ENCODE data around the gene C14orf180. TPM values are rescaled to one million over a fixed set of nuclear protein-coding genes. Genes with fewer than 3 reads are reported as not detected.

The C14orf180 gene
- not detected for total RNA-seq

DNA sequence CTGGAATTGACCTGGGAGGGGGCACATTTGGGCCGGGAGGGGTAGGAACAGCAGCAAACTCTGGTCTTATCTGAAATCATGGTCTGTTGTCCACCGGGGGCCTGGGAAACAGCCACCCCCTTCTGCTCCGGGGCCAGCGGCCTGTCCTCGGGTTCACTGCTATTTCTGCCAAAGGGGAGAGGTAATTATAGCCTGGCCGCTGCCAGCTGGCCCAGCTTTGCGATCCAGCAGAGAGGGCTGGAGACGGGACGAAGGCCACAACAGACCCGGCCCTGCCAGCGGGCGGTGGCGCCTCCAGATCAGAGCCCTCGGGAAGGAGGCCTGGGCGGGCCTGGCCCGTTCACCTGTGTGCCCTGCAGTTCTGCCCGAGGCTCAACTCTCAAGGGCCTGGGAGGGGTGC, at the start of gene C14orf180:
C14orf180 (plus strand) TSS at position 258 of the 400 bp plus-strand sequence. CDS start 6,667 bp downstream, outside the sequence.
- CTCF ChIA-PET = no interaction called here
- intact Hi-C loops (cut with micrococcal nuclease) = no loop called here
- Mint-ChIP-seq H3K4me1 (ENCODE audit: low read depth) (no peaks in the 10 kb centered on the region), H3K27ac (no peak within 1 kb of the TSS), H3K36me3 (ENCODE audit: low read depth) (no peaks in the 10 kb centered on the region), H3K4me3 (no peak within 1 kb of the TSS), H3K27me3 (ENCODE audit: low read depth) (no peaks in the 10 kb centered on the region), H3K9me3 (no peaks in the 10 kb centered on the region)
- DNase-seq = no peak

- Mint-ChIP-seq H3K36me3 (ENCODE audit: low read depth) (no peaks in the 10 kb centered on the region), H3K27ac (no peak overlapping the region), H3K27me3 (ENCODE audit: low read depth) (peaks cover 9% of the 10 kb centered on the region), H3K4me1 (ENCODE audit: low read depth) (peaks cover 5% of the 10 kb centered on the region), H3K9me3 (peaks cover 20% of the 10 kb centered on the region), H3K4me3 (no peak overlapping the region)
- no peak for DNase-seq
- CTCF ChIA-PET = no interaction called here
- intact Hi-C loops (cut with micrococcal nuclease) = no loop called here
Measured at GRCh38 chr14:104530646-104531045, 48.9 kb upstream of the C14orf180 start.

DNA sequence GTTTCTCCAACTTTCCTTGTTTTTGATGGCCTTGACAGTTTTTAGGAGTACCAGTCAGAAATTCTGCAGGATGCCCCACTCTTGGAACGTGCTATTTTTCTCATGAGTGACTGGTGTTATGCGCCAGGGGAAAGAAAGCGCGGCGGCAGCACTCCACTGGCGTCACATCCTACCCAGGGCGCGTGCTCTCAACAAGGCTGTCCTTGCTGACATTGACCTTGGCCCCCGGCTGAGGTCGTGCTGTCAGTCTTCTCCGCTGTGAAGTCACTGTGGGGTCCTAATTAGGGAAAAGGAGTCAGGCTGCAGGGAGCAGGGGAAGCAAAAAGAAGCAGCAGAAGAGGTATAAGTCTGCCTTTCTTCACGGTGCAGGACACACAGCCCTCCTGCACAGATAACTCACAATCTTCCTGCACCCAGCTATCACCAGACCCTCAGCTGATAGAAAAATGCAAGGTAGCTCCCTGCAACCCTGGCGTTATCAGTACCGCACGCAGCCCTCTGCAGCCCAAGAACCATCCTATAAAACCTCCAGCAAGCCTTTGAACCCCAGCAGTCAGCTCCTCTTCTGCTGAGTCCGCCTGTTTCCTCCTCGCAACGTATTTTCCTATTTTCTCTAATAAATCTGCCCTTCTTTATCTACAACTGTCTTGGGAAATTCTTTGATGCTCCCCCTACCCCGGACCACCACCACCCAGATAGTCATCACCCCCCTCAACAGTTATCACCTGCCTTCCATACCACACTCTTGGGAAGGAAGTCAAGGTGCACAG, 48.0 kb upstream of the C14orf180 start:
- CTCF ChIA-PET = no interaction called here
- intact Hi-C loops (cut with micrococcal nuclease) = no loop called here
- H3K36me3 Mint-ChIP-seq (ENCODE audit: low read depth) = no peaks in the 10 kb centered on the region
- DNase-seq = no peak
- H3K4me3 Mint-ChIP-seq = no peak overlapping the region
- H3K27me3 Mint-ChIP-seq (ENCODE audit: low read depth) = peaks cover 10% of the 10 kb centered on the region
- H3K4me1 Mint-ChIP-seq (ENCODE audit: low read depth) = peaks cover 5% of the 10 kb centered on the region
- H3K9me3 Mint-ChIP-seq = peaks cover 20% of the 10 kb centered on the region
- no peak overlapping the region for H3K27ac Mint-ChIP-seq

DNA sequence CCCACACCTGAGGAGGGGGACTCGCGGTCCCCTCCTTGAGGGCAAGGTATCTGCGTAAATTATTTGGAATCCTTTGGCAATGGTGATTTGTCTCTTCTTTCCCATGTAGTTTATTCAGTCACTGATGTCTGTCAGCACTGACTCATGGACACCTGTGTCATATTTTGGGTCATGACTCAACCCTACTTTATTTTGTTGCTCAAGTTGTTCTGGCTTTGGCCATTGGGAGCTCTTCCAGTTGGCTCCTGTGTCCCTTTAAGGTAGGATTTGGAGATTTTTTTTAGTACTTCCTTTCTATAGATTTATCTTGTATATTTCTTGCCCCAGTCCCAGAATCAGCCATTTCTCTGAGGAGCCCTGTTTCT, 47.4 kb upstream of the C14orf180 start:
- Mint-ChIP-seq H3K4me1 (ENCODE audit: low read depth) (peaks cover 5% of the 10 kb centered on the region), H3K4me3 (no peak overlapping the region), H3K27ac (no peak overlapping the region), H3K9me3 (peaks cover 14% of the 10 kb centered on the region), H3K27me3 (ENCODE audit: low read depth) (peaks cover 12% of the 10 kb centered on the region), H3K36me3 (ENCODE audit: low read depth) (no peaks in the 10 kb centered on the region)
- CTCF ChIA-PET = no interaction called here
- intact Hi-C loops (cut with micrococcal nuclease) = no loop called here
- DNase-seq = no peak

DNA sequence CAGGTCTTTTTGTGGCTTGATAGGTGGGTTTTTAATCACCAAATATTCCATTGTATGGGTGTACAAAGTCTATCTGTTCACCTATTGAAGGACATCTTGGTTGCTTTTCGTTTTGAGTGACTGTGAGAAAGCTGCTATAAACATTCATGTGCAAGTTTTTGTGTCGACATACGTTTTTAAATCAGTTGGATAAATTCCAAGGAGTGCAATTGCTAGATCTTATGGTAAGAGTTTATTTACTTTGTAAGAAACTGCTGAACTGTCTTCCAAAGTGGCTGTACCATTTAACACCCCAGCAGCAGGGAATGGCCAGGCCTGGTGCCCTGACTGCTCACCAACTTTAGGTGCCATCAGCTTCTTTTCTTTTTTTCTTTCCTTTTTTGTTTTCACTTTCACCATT, 45.5 kb upstream of the C14orf180 start:
- Mint-ChIP-seq H3K36me3 (ENCODE audit: low read depth) (no peaks in the 10 kb centered on the region), H3K4me1 (ENCODE audit: low read depth) (peaks cover 2% of the 10 kb centered on the region), H3K4me3 (no peak overlapping the region), H3K27me3 (ENCODE audit: low read depth) (peaks cover 12% of the 10 kb centered on the region), H3K27ac (no peak overlapping the region), H3K9me3 (peaks cover 2% of the 10 kb centered on the region)
- no peak for DNase-seq
- CTCF ChIA-PET = no interaction called here
- intact Hi-C loops (cut with micrococcal nuclease) = no loop called here

DNA sequence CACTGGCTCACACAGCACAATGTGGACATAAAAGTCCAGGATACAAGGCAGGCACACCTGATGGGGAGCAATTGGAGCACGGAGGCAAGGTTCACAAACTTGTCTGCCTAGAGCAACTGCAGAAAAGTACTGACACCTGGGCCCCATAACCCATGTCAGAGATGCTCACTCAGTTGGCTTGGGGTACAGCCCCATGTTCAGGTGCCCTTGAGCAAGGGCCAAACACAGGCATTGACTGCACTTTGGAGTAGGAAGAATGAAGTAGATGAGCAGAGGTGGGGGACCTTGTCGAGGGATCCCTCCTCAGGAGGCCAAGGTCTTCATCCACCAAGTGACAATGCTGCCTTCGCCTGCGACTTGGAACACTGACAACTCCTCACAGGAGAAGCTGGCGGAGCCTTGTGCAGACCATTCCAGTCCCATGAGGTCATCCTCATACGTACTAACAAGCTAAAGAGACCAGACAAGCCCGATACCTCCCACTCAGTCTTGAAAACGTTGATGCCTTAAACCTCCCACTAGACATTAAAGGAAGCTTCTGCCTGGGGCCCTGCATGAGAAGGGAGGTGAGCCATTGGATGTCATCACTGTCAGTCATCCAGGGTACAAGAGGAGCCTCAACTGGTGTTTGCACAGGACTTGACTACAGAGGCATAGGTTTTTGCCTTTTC, 42.5 kb upstream of the C14orf180 start:
- Mint-ChIP-seq H3K4me1 (ENCODE audit: low read depth) (peaks cover 2% of the 10 kb centered on the region), H3K27me3 (ENCODE audit: low read depth) (peaks cover 9% of the 10 kb centered on the region), H3K4me3 (no peak overlapping the region), H3K9me3 (peaks cover 2% of the 10 kb centered on the region), H3K27ac (no peak overlapping the region), H3K36me3 (ENCODE audit: low read depth) (no peaks in the 10 kb centered on the region)
- no peak for DNase-seq
- CTCF ChIA-PET = no interaction called here
- intact Hi-C loops (cut with micrococcal nuclease) = no loop called here

DNA sequence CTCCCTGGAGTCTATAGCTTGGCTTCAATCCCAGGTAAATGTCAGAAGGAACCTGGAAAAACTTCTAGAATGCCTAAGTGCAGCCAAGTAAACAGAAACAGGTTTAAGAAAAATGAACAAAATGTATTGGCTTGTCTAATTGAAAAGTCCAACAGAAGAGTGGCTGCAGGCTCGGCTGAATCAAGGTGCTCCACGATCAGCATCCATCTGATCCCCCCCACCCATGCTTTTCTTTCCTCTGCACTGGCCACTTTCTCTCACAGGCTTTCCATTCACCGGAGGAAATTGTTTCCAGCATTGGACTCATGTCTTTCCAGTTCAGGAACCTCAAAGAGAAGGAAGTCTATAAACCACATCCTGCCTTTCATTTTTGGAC, 42.0 kb upstream of the C14orf180 start:
- Mint-ChIP-seq H3K36me3 (ENCODE audit: low read depth) (no peaks in the 10 kb centered on the region), H3K4me1 (ENCODE audit: low read depth) (peaks cover 2% of the 10 kb centered on the region), H3K27me3 (ENCODE audit: low read depth) (peaks cover 5% of the 10 kb centered on the region), H3K27ac (no peak overlapping the region), H3K4me3 (no peak overlapping the region), H3K9me3 (peaks cover 2% of the 10 kb centered on the region)
- DNase-seq = no peak
- intact Hi-C loops (cut with micrococcal nuclease) = no loop called here
- CTCF ChIA-PET = no interaction called here

DNA sequence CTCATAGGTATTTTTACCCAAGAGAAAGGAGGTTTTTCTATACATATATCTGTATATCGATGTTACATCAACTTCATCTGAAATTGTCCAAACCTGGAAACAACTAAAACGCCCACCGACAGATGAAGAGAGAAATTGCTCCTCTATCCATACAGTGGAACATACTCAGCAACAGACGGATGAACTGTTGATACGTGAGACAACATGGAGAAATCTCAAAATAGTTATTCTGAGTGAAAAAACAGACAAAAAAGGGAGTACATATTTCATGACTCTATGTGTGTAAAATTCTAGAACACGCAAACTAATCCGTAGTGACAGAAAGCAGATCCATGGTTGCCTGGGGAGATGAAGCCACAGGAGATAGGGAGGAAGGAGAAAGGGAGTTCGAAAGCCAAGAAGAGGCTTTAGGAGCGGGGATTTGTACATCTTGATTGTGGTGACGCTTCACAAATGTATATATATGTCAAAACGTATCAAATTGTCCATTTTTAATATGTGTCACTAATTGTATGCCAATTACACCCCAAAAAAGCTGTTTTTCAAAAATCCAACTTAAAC, 37.6 kb upstream of the C14orf180 start:
- Mint-ChIP-seq H3K4me1 (ENCODE audit: low read depth) (peaks cover 2% of the 10 kb centered on the region), H3K27me3 (ENCODE audit: low read depth) (peaks cover 3% of the 10 kb centered on the region), H3K9me3 (no peaks in the 10 kb centered on the region), H3K36me3 (ENCODE audit: low read depth) (no peaks in the 10 kb centered on the region), H3K27ac (no peak overlapping the region), H3K4me3 (no peak overlapping the region)
- DNase-seq = no peak
- intact Hi-C loops (cut with micrococcal nuclease) = loop anchor here (5.0 kb wide), 1 partner anchor 530 kb away; no protein-coding TSS in a partner anchor
- CTCF ChIA-PET = no interaction called here

DNA sequence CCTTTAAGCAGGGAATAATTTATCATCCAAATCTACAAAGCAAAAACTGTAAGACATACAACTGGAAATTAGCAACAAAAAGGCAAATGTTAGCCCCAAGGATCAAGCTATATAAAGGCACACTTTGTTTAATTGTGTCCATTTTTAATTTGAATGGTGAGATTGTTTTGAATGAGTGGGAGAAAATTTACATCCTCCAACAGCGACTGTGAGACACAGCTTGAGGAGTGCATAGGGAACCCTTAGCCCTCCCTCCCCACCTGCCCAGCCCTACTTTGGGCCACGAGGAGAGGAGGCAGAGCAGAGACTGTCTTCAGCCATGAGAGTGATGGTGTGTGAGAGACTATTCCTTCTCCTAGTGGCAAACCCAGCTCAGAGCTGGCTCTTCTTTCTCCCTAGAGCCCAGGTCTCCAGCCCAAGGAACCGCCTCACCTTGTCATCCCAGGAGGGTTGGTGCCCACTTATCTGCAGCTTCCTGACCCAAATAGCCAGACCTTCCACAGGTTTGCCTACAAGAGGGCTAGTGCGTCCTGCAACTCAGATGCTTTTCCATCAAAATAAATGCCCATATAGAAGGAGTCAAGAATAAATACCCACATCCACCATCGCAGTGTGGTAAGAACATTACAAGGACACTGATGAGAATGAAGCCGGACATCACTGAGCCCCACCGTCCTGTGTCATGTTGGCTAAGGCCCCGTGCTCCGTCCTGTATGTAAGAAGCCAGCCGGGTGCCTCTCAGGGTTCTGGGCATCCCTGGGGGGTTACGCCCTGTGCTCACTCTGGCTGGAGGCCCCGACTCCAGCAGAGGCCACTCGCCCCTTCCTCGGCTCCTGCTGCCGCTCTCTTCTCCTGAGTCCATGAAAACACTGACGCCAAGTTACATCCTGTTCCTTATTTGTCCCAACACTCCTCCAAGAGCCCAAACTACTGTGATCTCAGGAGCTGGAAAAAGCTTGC, 36.4 kb upstream of the C14orf180 start:
- no peak overlapping the region for H3K27ac Mint-ChIP-seq
- H3K4me1 Mint-ChIP-seq (ENCODE audit: low read depth) = no peaks in the 10 kb centered on the region
- H3K36me3 Mint-ChIP-seq (ENCODE audit: low read depth) = no peaks in the 10 kb centered on the region
- peaks cover 6% of the 10 kb centered on the region for H3K27me3 Mint-ChIP-seq (ENCODE audit: low read depth)
- CTCF ChIA-PET = no interaction called here
- intact Hi-C loops (cut with micrococcal nuclease) = loop anchor here (5.0 kb wide), 1 partner anchor 531 kb away; no protein-coding TSS in a partner anchor
- DNase-seq = peak; percentile 2
- H3K4me3 Mint-ChIP-seq = no peak overlapping the region
- H3K9me3 Mint-ChIP-seq = no peaks in the 10 kb centered on the region

DNA sequence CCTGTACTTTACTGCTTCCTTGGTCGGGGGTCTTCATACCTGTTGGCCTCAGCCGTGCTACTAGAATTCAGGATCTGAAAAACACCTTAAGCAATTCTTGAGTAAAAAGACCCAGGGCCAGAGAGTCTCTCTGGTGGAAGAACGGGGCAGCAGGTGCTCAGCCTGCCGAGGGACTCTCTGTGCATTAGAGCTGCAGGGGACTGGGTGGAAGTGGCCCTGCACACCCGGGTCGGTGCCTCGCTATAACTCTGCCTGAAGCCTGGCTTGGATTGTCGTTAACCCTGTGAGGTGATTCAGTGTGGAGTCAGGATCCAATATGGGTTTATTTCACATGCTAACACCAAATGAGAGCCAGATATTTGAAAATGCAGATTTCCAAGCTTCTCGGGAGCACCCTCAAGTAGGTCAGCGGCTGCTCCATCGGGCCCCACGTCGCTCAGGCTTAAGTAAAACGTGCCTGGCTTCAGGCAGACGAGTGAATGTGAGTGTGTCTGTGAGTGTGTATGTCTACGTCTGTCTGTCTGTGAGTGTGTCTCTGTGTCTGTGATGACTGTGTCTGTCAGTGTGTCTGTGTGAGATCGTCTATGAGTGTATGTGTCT, 35.1 kb upstream of the C14orf180 start:
- no peaks in the 10 kb centered on the region for H3K4me1 Mint-ChIP-seq (ENCODE audit: low read depth)
- CTCF ChIA-PET = no interaction called here
- no peak overlapping the region for H3K4me3 Mint-ChIP-seq
- intact Hi-C loops (cut with micrococcal nuclease) = loop anchor here (5.0 kb wide), 1 partner anchor 532 kb away; no protein-coding TSS in a partner anchor
- H3K27me3 Mint-ChIP-seq (ENCODE audit: low read depth) = peaks cover 6% of the 10 kb centered on the region
- peak; percentile 1 for DNase-seq
- no peaks in the 10 kb centered on the region for H3K9me3 Mint-ChIP-seq
- no peak overlapping the region for H3K27ac Mint-ChIP-seq
- H3K36me3 Mint-ChIP-seq (ENCODE audit: low read depth) = no peaks in the 10 kb centered on the region

DNA sequence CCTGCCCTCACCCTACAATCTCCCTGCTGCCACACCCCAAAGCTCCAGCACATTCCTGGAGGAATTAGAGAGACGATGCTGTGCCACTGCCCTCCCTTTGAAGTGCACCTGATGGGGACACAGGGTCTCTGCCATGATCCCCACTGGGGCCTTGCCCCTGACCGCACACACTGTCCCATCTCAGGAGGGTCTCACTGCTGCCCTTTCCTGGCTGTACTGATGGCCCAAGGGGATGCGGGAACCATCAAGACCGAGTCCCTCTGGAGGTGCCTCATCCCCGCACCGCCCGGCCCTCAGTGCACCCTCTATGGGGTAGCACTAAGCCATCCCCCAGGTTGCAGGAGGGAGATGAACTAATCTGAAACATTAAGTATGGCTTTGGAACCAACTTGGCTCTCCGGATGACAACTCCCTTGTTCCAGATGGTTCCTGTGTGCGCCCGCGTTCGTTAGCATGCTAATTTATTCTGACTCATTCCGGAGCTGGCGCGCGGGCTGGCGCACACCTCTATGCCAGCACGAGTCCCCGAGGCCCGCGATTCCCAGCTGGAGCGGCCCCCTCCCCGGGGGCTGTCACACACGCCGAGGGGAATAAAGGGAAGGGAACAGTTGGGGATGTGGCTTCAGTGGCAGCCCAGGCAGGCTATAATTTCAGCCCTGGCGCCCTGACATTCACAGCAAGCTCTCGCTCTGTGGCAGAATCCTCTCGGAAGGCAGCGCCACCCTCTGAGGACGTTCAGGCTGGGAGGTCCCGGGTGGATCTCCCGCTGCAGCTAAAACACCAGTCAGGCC, 34.2 kb upstream of the C14orf180 start:
- Mint-ChIP-seq H3K4me3 (no peak overlapping the region), H3K27me3 (ENCODE audit: low read depth) (peaks cover 6% of the 10 kb centered on the region), H3K36me3 (ENCODE audit: low read depth) (no peaks in the 10 kb centered on the region), H3K9me3 (no peaks in the 10 kb centered on the region), H3K27ac (no peak overlapping the region), H3K4me1 (ENCODE audit: low read depth) (no peaks in the 10 kb centered on the region)
- CTCF ChIA-PET = no interaction called here
- intact Hi-C loops (cut with micrococcal nuclease) = no loop called here
- no peak for DNase-seq

Data from activated naive CD4-positive, alpha-beta T cell treated with anti-CD3 and anti-CD28 coated beads for 36 hours (primary cell).